HFFc6 (cell line): ENCODE results near the gene TBATA. TPM values are rescaled to one million over a fixed set of nuclear protein-coding genes. Genes with fewer than 3 reads are reported as not detected.
"Not testable (repeated sequence)": the region's sequence is repeated elsewhere in the genome, so short reads cannot be mapped to it uniquely, and the experiment has no call there.

Experiments
- DNase-seq: peaks from one replicate; pipeline ENCODE4 v3.0.0-alpha.2; 2018
- H3K27ac Mint-ChIP-seq: 2 replicates; pipeline ENCODE4 v1.8.0; 2020; ENCODE audit warnings: mild to moderate bottlenecking, mixed read lengths
- H3K27me3 Mint-ChIP-seq: 2 replicates; pipeline ENCODE4 v1.8.0; 2021; ENCODE audit warnings: mild to moderate bottlenecking, moderate library complexity, mixed read lengths; ENCODE audit not compliant: insufficient read depth
- H3K36me3 Mint-ChIP-seq: 2 replicates; pipeline ENCODE4 v1.8.0; 2021; ENCODE audit warnings: low read depth, mixed read lengths
- H3K4me1 Mint-ChIP-seq: 2 replicates; pipeline ENCODE4 v1.8.0; 2020; ENCODE audit warnings: low read depth, mixed read lengths
- H3K4me3 Mint-ChIP-seq: 2 replicates; pipeline ENCODE4 v1.8.0; 2020; ENCODE audit warnings: mild to moderate bottlenecking, moderate library complexity, mixed read lengths
- H3K9me3 Mint-ChIP-seq: 2 replicates; pipeline ENCODE4 v1.8.0; 2020; ENCODE audit warnings: mild to moderate bottlenecking, mixed read lengths
- total RNA-seq, 6 experiments: library from RNA; stranded (reverse); fragmentation: NEBNext Ultra II Directional; extraction: Animal tissue kit (Norgen Biotek cat#: 25700); gene quantifications; 2 replicates in 1 of 6; 3 replicates in 5 of 6; pipeline ENCODE4 v1.2.3, GENCODE V29; 2021
- TF ChIP-seq, protein P1 (sequence below): fragments of 200-600 bp; sonication (generic); IDR thresholded peaks from 2 replicates; pipeline ENCODE4 v1.5.0; 2021; ENCODE audit warnings: antibody characterized with exemption, mild to moderate bottlenecking

TBATA gene
- total RNA-seq, 6 experiments from 2014 or later, result not detected

DNA sequence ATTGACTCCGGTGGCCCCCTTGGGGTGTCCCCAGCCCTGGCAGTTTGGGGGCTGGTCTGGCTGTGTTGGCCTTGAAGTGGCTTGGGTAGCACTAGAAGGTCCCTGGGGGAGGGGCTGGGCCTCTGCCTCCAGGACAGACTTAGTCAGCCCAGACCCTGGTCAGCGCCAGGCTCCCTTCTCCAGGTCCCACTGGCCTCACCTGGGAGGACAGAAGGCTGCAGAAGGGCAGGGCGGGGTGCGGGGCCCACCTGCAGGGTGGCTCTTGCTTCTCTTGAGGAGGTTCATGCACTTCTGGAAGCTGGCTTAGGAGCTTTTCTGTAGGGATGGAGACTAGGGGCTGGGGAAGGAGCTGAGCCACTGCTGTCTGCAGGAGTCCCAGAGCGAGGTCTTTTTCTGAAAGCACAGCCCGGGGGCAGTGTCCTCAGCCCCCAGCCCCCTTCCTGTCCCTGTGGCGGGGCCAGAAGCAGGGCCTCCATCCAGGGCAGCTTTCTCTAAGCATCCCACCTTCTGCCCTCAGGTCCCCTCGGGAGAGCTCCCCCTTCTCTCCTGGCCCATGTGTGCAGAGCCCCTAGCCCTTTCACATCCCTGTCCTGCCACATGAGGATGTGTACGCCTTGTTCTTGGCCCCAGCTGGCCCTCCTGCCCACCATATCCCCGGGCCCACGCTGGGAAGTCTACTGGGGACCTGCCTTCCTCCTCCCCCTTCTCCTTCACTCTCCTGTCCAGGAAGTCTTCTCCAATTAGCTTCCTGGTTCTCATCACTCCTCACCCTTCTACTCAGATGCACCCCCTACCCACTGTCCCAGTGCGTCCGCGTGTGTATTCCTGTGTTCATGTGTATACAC, 11.0 kb downstream of the TBATA start:
- H3K4me1 Mint-ChIP-seq, result no peaks in the 10 kb centered on the region
- H3K4me3 Mint-ChIP-seq, result no peak overlapping the region
- H3K9me3 Mint-ChIP-seq, result no peaks in the 10 kb centered on the region
- H3K36me3 Mint-ChIP-seq, result no peaks in the 10 kb centered on the region
- TF ChIP-seq, protein P1, sequence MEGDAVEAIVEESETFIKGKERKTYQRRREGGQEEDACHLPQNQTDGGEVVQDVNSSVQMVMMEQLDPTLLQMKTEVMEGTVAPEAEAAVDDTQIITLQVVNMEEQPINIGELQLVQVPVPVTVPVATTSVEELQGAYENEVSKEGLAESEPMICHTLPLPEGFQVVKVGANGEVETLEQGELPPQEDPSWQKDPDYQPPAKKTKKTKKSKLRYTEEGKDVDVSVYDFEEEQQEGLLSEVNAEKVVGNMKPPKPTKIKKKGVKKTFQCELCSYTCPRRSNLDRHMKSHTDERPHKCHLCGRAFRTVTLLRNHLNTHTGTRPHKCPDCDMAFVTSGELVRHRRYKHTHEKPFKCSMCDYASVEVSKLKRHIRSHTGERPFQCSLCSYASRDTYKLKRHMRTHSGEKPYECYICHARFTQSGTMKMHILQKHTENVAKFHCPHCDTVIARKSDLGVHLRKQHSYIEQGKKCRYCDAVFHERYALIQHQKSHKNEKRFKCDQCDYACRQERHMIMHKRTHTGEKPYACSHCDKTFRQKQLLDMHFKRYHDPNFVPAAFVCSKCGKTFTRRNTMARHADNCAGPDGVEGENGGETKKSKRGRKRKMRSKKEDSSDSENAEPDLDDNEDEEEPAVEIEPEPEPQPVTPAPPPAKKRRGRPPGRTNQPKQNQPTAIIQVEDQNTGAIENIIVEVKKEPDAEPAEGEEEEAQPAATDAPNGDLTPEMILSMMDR, result no peak
- DNase-seq, result no peak
- no peak overlapping the region for H3K27ac Mint-ChIP-seq
- peaks cover 49% of the 10 kb centered on the region for H3K27me3 Mint-ChIP-seq

DNA sequence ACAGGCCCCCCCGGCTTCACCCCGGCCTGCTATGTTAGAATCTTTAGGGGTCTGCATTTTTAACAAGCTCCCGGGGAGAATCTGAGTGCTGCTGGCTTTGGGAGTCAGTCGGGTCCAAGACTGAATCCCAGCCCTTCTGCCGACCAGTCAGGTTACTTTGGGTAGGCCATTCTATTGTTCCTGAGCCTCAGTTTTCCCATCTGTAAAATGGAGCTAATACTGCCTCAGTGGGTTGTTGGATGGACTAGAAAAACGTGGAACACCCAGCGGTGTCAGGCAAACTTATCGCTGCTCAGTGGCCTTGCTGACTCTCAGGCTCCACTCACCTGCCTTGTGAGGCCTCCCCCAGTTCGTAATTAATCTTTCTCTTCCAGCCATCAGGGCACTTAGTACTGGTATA, 11.7 kb downstream of the TBATA start:
- no peak overlapping the region for H3K4me3 Mint-ChIP-seq
- H3K27ac Mint-ChIP-seq, result no peak overlapping the region
- H3K36me3 Mint-ChIP-seq, result no peaks in the 10 kb centered on the region
- no peaks in the 10 kb centered on the region for H3K4me1 Mint-ChIP-seq
- TF ChIP-seq, protein P1, result no peak
- peaks cover 52% of the 10 kb centered on the region for H3K27me3 Mint-ChIP-seq
- no peak for DNase-seq
- no peaks in the 10 kb centered on the region for H3K9me3 Mint-ChIP-seq

DNA sequence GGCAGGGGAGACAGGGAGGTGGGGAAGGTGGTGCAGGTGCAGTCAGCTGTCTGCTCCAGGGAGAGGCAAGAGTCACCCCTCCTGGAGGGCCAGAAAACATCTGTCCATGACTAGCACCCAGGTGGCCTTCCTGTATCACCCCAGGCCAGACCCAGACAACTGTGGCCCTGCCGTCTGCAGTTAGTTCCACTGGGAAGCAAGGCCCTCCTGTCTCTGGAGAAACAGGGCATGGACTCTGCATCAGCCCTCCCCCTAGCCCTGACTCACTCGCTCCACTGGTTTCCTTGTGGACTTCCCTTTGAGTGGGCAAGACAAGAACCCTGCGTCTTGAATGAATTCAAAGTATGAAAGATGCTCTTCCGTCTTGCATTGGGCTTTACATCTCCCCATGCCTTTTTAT, 12.6 kb downstream of the TBATA start:
- Mint-ChIP-seq H3K27me3 (peaks cover 53% of the 10 kb centered on the region), H3K4me1 (no peaks in the 10 kb centered on the region)

DNA sequence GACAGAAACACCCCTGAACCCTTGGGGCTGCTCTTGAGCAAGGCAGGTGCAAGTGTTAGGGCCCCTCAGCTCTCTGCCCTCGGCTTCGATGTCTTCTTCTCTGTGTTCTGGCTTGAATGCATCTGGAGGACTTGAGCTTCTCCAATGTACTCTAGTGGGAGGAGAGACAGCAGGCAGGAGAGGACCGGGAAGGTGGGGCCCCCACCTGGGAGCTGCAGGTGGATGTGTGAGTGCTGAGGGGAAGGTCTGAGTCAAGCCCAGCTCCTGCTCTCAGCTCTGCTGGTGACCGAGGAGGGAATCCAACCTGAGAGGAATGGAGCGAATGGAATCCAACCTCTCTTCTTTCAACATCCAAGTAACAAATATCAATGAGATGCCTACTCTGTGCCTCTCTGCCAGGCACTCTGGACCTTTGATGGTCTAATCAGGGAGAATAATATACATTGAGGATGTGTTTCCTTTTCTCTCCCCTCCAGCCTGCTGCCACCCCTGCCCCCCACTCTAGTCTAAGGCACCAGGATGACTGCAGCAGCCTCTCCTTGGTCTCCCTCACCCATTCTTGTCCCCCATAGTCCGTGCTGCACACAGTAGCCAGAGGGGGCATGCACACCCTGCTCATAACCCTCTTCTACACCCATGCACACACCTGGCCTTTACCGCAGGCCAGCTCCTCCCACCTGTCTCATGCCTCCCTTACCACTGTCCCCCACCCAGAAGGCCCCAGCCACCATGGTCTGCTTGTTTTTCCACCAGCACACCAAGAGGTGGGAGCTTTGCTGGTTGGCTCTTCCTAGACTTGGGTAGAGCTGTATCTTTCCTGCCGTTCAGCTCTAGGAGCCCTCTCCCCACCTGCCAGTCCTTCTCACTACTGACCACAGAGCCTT, 13.6 kb downstream of the TBATA start:
- no peak overlapping the region for H3K4me3 Mint-ChIP-seq
- H3K4me1 Mint-ChIP-seq, result no peaks in the 10 kb centered on the region
- DNase-seq, result no peak
- TF ChIP-seq, protein P1, result no peak
- H3K27me3 Mint-ChIP-seq, result peaks cover 58% of the 10 kb centered on the region
- peaks cover 6% of the 10 kb centered on the region; the same call in 1 of the 2 replicates for H3K9me3 Mint-ChIP-seq
- H3K27ac Mint-ChIP-seq, result no peak overlapping the region
- no peaks in the 10 kb centered on the region for H3K36me3 Mint-ChIP-seq

More for the DNA sequence above, 12.6 kb downstream of the TBATA start:
- Mint-ChIP-seq H3K36me3 (no peaks in the 10 kb centered on the region), H3K27ac (no peak overlapping the region), H3K9me3 (no peaks in the 10 kb centered on the region), H3K4me3 (no peak overlapping the region)
- TF ChIP-seq, protein P1, result no peak
- DNase-seq, result no peak

DNA sequence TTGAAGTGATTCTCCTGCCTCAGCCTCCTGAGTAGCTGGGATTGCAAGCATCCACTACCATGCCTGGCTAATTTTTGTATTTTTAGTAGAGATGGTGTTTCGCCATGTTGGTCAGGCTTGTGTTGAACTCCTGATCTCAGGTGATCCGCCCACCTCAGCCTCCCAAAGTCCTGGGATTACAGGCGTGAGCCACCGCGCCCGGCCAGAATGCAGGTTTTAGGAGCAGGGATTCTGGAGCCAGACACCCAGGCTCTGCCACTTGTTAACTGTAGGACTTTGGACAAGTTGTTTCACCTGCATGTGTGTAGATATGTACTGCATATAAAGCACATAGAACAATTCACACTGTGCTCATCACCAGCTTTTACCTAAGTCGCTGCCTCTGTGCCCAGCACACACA, 14.7 kb downstream of the TBATA start:
- H3K4me3 Mint-ChIP-seq, H3K27ac Mint-ChIP-seq: not testable (repeated sequence)

More for the DNA sequence above, 14.7 kb downstream of the TBATA start:
- Mint-ChIP-seq H3K9me3 (peaks cover 16% of the 10 kb centered on the region; the same call in 1 of the 2 replicates), H3K27me3 (peaks cover 59% of the 10 kb centered on the region)
- H3K4me1 Mint-ChIP-seq, H3K36me3 Mint-ChIP-seq, DNase-seq: not testable (repeated sequence)
